Prostate gland (tissue), 2 donors: ENCODE results near the gene PKM.

Experiments
- POLR2A ChIP-seq: fragments of 450-650 bp; IDR thresholded peaks from one replicate; pipeline ENCODE4 v1.6.1; 2016; ENCODE audit warnings: antibody characterized with exemption, mild to moderate bottlenecking
- POLR2AphosphoS5 ChIP-seq: sonication (generic); formaldehyde crosslinking; IDR thresholded peaks from one replicate; pipeline ENCODE4 v1.6.1; 2017; ENCODE audit warnings: antibody characterized with exemption
- TF ChIP-seq, protein P1 (sequence below), 4 experiments: fragments of 200-600 bp in 2 of 4; fragments of 450-650 bp in 2 of 4; sonication (generic) in 2 of 4; IDR thresholded peaks; 1 replicate in 3 of 4; 2 replicates in 1 of 4; pipeline ENCODE4 v1.5.1; 2016 to 2019; ENCODE audit warnings: antibody characterized with exemption in 4 of 4, mild to moderate bottlenecking in 2 of 4, moderate library complexity in 2 of 4

DNA sequence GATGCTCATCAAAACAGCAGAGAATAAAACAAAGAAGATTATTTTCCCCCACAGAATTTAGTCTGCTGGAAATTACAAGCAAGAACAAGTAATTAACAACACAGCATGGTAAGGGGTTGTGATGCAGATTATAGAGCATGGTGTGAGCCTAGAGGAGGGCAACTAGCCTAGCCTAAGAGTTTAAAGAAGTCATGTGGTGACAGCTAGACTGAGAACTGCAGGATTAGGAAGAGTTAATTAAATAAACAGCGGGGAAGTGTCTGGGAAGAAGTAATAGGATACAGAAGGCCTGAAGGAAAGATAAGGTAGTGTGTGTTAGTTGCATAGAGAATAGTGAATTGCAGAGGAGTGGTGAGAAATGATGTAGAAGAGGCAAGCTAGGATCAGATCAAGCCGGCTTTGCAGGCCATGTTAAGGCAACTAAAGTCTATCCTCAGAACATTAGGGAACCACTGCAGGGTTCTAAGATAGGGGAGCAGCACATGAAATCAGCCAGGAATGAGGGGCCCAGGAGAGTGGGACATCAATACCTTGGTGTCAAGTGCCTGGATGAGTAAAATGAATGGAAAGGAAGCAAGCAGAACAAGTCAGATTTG is 11.9 kb upstream of the PKM start:
- TF ChIP-seq, protein P1, sequence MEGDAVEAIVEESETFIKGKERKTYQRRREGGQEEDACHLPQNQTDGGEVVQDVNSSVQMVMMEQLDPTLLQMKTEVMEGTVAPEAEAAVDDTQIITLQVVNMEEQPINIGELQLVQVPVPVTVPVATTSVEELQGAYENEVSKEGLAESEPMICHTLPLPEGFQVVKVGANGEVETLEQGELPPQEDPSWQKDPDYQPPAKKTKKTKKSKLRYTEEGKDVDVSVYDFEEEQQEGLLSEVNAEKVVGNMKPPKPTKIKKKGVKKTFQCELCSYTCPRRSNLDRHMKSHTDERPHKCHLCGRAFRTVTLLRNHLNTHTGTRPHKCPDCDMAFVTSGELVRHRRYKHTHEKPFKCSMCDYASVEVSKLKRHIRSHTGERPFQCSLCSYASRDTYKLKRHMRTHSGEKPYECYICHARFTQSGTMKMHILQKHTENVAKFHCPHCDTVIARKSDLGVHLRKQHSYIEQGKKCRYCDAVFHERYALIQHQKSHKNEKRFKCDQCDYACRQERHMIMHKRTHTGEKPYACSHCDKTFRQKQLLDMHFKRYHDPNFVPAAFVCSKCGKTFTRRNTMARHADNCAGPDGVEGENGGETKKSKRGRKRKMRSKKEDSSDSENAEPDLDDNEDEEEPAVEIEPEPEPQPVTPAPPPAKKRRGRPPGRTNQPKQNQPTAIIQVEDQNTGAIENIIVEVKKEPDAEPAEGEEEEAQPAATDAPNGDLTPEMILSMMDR (IDR thresholded peaks at IDR 0.05), result no peak
- no peak for TF ChIP-seq POLR2A
- no peak for TF ChIP-seq POLR2AphosphoS5
